HUES48 (cell line): ENCODE data around the gene TNS1.
A peak's percentile ranks its signal among the peaks of the same experiment; 100 is the strongest.

Experiments used
- H3K27ac ChIP-seq: one replicate; pipeline ENCODE4 v1.7.0; 2013; ENCODE audit warnings: low read depth, low read length, inconsistent platforms
- H3K27me3 ChIP-seq: 2 replicates; pipeline ENCODE4 v1.6.1; 2013; ENCODE audit warnings: mild to moderate bottlenecking, low read length; ENCODE audit not compliant: control insufficient read depth, insufficient read depth
- H3K36me3 ChIP-seq: 2 replicates; pipeline ENCODE4 v1.6.1; 2013; ENCODE audit warnings: low read length; ENCODE audit not compliant: control insufficient read depth, insufficient read depth
- H3K4me1 ChIP-seq: 2 replicates; pipeline ENCODE4 v1.6.1; 2013; ENCODE audit warnings: mild to moderate bottlenecking, low read length; ENCODE audit not compliant: control insufficient read depth, insufficient read depth
- H3K4me3 ChIP-seq: 2 replicates; pipeline ENCODE4 v1.5.1; 2013; ENCODE audit warnings: mild to moderate bottlenecking, low read depth, low read length
- H3K9ac ChIP-seq: 2 replicates; pipeline ENCODE4 v1.6.1; 2013; ENCODE audit warnings: mild to moderate bottlenecking, low read depth, low read length, moderate library complexity
- H3K9me3 ChIP-seq: 2 replicates; pipeline ENCODE4 v1.6.1; 2013; ENCODE audit warnings: low read length; ENCODE audit not compliant: control insufficient read depth, insufficient read depth

TNS1 gene

GRCh38 chr2:217835931-217836891, 166.6 kb downstream of the TNS1 start:
- Histone ChIP-seq H3K9ac (no peak overlapping the region), H3K4me3 (no peak overlapping the region), H3K27me3 (peaks cover 5% of the 10 kb centered on the region; the same call in 1 of the 2 replicates), H3K4me1 (peaks cover 5% of the 10 kb centered on the region; the same call in 1 of the 2 replicates), H3K36me3 (no peaks in the 10 kb centered on the region), H3K9me3 (no peaks in the 10 kb centered on the region), H3K27ac (peak overlapping the region; percentile 78)

- H3K4me3 ChIP-seq: no peak overlapping the region
- H3K27me3 ChIP-seq: peaks cover 5% of the 10 kb centered on the region; the same call in 1 of the 2 replicates
- no peaks in the 10 kb centered on the region for H3K9me3 ChIP-seq
- peaks cover 5% of the 10 kb centered on the region; the same call in 1 of the 2 replicates for H3K4me1 ChIP-seq
- H3K9ac ChIP-seq: no peak overlapping the region
- H3K36me3 ChIP-seq: no peaks in the 10 kb centered on the region
- no peak overlapping the region for H3K27ac ChIP-seq
Measured at GRCh38 chr2:217834744-217835513, 167.9 kb downstream of the TNS1 start.

GRCh38 chr2:217834057-217834620, 168.7 kb downstream of the TNS1 start:
- Histone ChIP-seq H3K36me3 (no peaks in the 10 kb centered on the region), H3K9ac (no peak overlapping the region), H3K27ac (no peak overlapping the region), H3K9me3 (no peaks in the 10 kb centered on the region), H3K4me1 (peaks cover 5% of the 10 kb centered on the region; the same call in 1 of the 2 replicates), H3K27me3 (peaks cover 5% of the 10 kb centered on the region; the same call in 1 of the 2 replicates), H3K4me3 (no peak overlapping the region)

- Histone ChIP-seq H3K9ac (no peak overlapping the region), H3K4me1 (peaks cover 5% of the 10 kb centered on the region; the same call in 1 of the 2 replicates), H3K27me3 (peaks cover 5% of the 10 kb centered on the region; the same call in 1 of the 2 replicates), H3K27ac (no peak overlapping the region), H3K9me3 (no peaks in the 10 kb centered on the region), H3K4me3 (no peak overlapping the region), H3K36me3 (no peaks in the 10 kb centered on the region)
Measured at GRCh38 chr2:217833439-217833838, 169.4 kb downstream of the TNS1 start.

GRCh38 chr2:217832987-217833386, 169.8 kb downstream of the TNS1 start:
- no peaks in the 10 kb centered on the region for H3K36me3 ChIP-seq
- no peaks in the 10 kb centered on the region for H3K9me3 ChIP-seq
- no peak overlapping the region for H3K9ac ChIP-seq
- H3K4me1 ChIP-seq: peaks cover 5% of the 10 kb centered on the region; the same call in 1 of the 2 replicates
- peaks cover 5% of the 10 kb centered on the region; the same call in 1 of the 2 replicates for H3K27me3 ChIP-seq
- no peak overlapping the region for H3K27ac ChIP-seq
- H3K4me3 ChIP-seq: no peak overlapping the region

- peaks cover 5% of the 10 kb centered on the region; the same call in 1 of the 2 replicates for H3K27me3 ChIP-seq
Measured at GRCh38 chr2:217832115-217832514, 170.7 kb downstream of the TNS1 start.

GRCh38 chr2:217831306-217831705, 171.5 kb downstream of the TNS1 start:
- H3K4me1 ChIP-seq: 0 out of 2 replicates have a peak, but pooled peaks cover 4% of the 10 kb centered on the region
- H3K36me3 ChIP-seq: no peaks in the 10 kb centered on the region
- H3K9me3 ChIP-seq: no peaks in the 10 kb centered on the region
- no peak overlapping the region for H3K9ac ChIP-seq
- no peak overlapping the region for H3K4me3 ChIP-seq
- H3K27ac ChIP-seq: no peak overlapping the region
- peaks cover 5% of the 10 kb centered on the region; the same call in 1 of the 2 replicates for H3K27me3 ChIP-seq

More at GRCh38 chr2:217832115-217832514, 170.7 kb downstream of the TNS1 start:
- Histone ChIP-seq H3K4me3 (no peak overlapping the region), H3K9ac (no peak overlapping the region), H3K9me3 (no peaks in the 10 kb centered on the region), H3K27ac (no peak overlapping the region), H3K36me3 (no peaks in the 10 kb centered on the region), H3K4me1 (peaks cover 9% of the 10 kb centered on the region; the same call in 1 of the 2 replicates)

- H3K4me3 ChIP-seq: no peak overlapping the region
- no peak overlapping the region for H3K9ac ChIP-seq
- 0 out of 2 replicates have a peak, but pooled peaks cover 4% of the 10 kb centered on the region for H3K4me1 ChIP-seq
- peaks cover 5% of the 10 kb centered on the region; the same call in 1 of the 2 replicates for H3K27me3 ChIP-seq
- no peak overlapping the region for H3K27ac ChIP-seq
- no peaks in the 10 kb centered on the region for H3K36me3 ChIP-seq
- H3K9me3 ChIP-seq: no peaks in the 10 kb centered on the region
Measured at GRCh38 chr2:217830807-217831206, 172.0 kb downstream of the TNS1 start.

- H3K27ac ChIP-seq: no peak overlapping the region
- 0 out of 2 replicates have a peak, but pooled peaks cover 1% of the 10 kb centered on the region for H3K27me3 ChIP-seq
- no peaks in the 10 kb centered on the region for H3K36me3 ChIP-seq
- H3K9me3 ChIP-seq: no peaks in the 10 kb centered on the region
- no peak overlapping the region for H3K9ac ChIP-seq
- no peak overlapping the region for H3K4me3 ChIP-seq
- H3K4me1 ChIP-seq: 0 out of 2 replicates have a peak, but pooled peaks cover 4% of the 10 kb centered on the region
Measured at GRCh38 chr2:217830061-217830460, 172.7 kb downstream of the TNS1 start.

- H3K27ac ChIP-seq: no peak overlapping the region
- no peaks in the 10 kb centered on the region for H3K9me3 ChIP-seq
- 0 out of 2 replicates have a peak, but pooled peaks cover 4% of the 10 kb centered on the region for H3K4me1 ChIP-seq
- no peaks in the 10 kb centered on the region for H3K36me3 ChIP-seq
- H3K4me3 ChIP-seq: no peak overlapping the region
- H3K9ac ChIP-seq: no peak overlapping the region
- no peaks in the 10 kb centered on the region for H3K27me3 ChIP-seq
Measured at GRCh38 chr2:217829420-217829819, 173.4 kb downstream of the TNS1 start.
